Ishikawa (cell line): ENCODE measurements around the gene TCF4.

Source experiments
- CEBPB ChIP-seq: IDR thresholded peaks from 2 replicates; pipeline ENCODE4 v1.6.1; 2012
- CREB1 ChIP-seq: IDR thresholded peaks from 2 replicates; pipeline ENCODE4 v1.6.1; 2012; ENCODE audit warnings: low read depth
- EGR1 ChIP-seq: IDR thresholded peaks from 2 replicates; pipeline ENCODE4 v1.6.1; 2012
- TAF1 ChIP-seq: IDR thresholded peaks from 2 replicates; pipeline ENCODE4 v1.6.1; 2012; ENCODE audit warnings: low read depth, mild to moderate bottlenecking
- TCF12 ChIP-seq: IDR thresholded peaks from 2 replicates; pipeline ENCODE4 v1.6.1; 2012; ENCODE audit warnings: low read depth
- YY1 ChIP-seq: IDR thresholded peaks from 2 replicates; pipeline ENCODE4 v1.6.1; 2012; ENCODE audit warnings: low read depth
- ZBTB7A ChIP-seq: IDR thresholded peaks from 2 replicates; pipeline ENCODE4 v1.6.1; 2012; ENCODE audit warnings: low read depth
- TF ChIP-seq, protein P1 (sequence below): IDR thresholded peaks from 2 replicates; pipeline ENCODE4 v1.6.1; 2012

DNA sequence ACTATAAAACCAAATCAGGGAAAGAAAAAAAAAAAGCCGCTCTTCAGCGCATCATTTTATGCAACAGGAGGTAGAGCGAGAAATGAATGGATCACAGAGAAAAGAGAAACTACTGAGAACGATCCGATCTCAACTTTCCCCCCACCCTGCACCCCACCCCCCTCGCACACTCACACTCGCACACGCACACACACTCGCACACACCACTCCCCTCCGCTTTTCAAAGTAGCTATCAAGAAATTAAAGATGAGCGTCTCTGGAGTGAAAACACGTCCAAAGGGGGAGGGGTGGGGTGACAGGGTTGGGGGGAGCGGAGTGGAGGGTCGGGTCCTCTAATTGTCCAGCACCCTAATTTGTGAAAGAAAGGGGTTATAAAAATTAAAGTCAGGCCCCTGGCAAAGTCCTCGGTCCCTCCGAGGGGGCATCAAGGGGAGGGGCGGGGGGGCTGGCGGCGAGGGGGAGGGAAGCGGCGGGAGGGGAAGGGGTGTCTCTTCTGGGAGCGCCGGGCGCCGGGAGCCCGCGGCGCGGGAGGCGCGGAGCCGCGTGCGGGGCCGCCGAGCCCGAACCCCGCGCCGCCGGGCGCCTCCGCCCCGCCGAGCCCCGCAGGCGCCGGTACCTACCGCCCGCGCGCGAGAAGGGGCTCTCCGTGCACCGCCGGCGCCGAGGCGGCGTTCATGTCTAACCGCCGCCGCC lies 428 bp downstream of the TCF4 start:
- no peak for TF ChIP-seq TAF1
- no peak for TF ChIP-seq YY1
- TF ChIP-seq CEBPB, result no peak
- TF ChIP-seq EGR1, result no peak
- TF ChIP-seq TCF12, result no peak
- TF ChIP-seq, protein P1, sequence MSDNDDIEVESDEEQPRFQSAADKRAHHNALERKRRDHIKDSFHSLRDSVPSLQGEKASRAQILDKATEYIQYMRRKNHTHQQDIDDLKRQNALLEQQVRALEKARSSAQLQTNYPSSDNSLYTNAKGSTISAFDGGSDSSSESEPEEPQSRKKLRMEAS, result no peak
- no peak for TF ChIP-seq CREB1
- no peak for TF ChIP-seq ZBTB7A
